ENCODE results near the gene VPS36. TPM values are rescaled to one million over a fixed set of nuclear protein-coding genes. Genes with fewer than 3 reads are reported as not detected.

VPS36 gene
- total and polyA plus RNA-seq, 2 of the 4 experiments (the other 2 are of a cell fraction), result 14.8 to 16.7 TPM

GRCh38 chr13:52406629-52407028 is 43.8 kb downstream of the VPS36 start:
- Histone ChIP-seq H4K91ac (ENCODE audit: insufficient read depth, low read depth, low read length) (no peak overlapping the region), H2BK15ac (ENCODE audit: low read depth, low read length) (no peak overlapping the region), H3K9me3 (ENCODE audit: control insufficient read depth, insufficient read depth, low read length) (no peaks in the 10 kb centered on the region), H4K8ac (ENCODE audit: low read depth in 2 of 2, low read length in 2 of 2) (no peak overlapping the region), H2BK120ac (ENCODE audit: low read depth, low read length) (no peak overlapping the region), H3K36me3 (ENCODE audit: control insufficient read depth, insufficient read depth, low read length) (no peaks in the 10 kb centered on the region), H2AK5ac (ENCODE audit: low read depth, low read length) (no peak overlapping the region), H3K27ac (ENCODE audit: insufficient read depth, low read length) (no peak overlapping the region), H2BK20ac (ENCODE audit: low read depth, low read length) (no peak overlapping the region), H2AK9ac (replicated peaks; ENCODE audit: low read depth, low read length, poor library complexity) (no peak overlapping the region), H3K56ac (ENCODE audit: extremely low read depth, insufficient read depth, low read length) (no peak overlapping the region), H3K23ac (ENCODE audit: low read depth, low read length) (no peak overlapping the region), H3K79me1 (ENCODE audit: low read depth in 1 of 2, low read length in 2 of 2) (no peaks in the 10 kb centered on the region; a peak in 1 of 4 replicates), H3K4me1 (ENCODE audit: control insufficient read depth, insufficient read depth, low read length) (peaks cover 1% of the 10 kb centered on the region; the same call in 1 of the 2 replicates), H3K9me1 (ENCODE audit: insufficient read depth, low read length) (no peaks in the 10 kb centered on the region), H3K18ac (ENCODE audit: low read depth, low read length) (no peak overlapping the region), H3K4ac (ENCODE audit: low read depth, low read length) (no peak overlapping the region), H3K27me3 (ENCODE audit: control insufficient read depth, insufficient read depth, low read length) (no peaks in the 10 kb centered on the region), H2AFZ (replicated peaks; ENCODE audit: low read length, poor library complexity) (no peak overlapping the region), H3K4me3 (ENCODE audit: insufficient read depth, low read depth, low read length) (0 out of 2 replicates have a peak overlapping the region, but pooled peaks have one; percentile 70), H2BK5ac (ENCODE audit: low read depth, low read length, poor library complexity, severe bottlenecking) (no peak overlapping the region), H3K9ac (ENCODE audit: low read depth, low read length) (no peak overlapping the region), H3K14ac (replicated peaks; ENCODE audit: low read depth, low read length) (no peak overlapping the region), H3K4me2 (ENCODE audit: low read depth, low read length) (no peak overlapping the region; the same call in 1 of the 2 replicates), H4K5ac (ENCODE audit: low read depth, low read length) (no peak overlapping the region), H4K20me1 (ENCODE audit: insufficient read depth, low read length) (no peaks in the 10 kb centered on the region)
- ATAC-seq (ENCODE audit: low read depth), result no peak
- TF ChIP-seq MAFK (IDR thresholded peaks at IDR 0.05; ENCODE audit: low read depth, low read length), result no peak
- TF ChIP-seq SMC3 (IDR thresholded peaks at IDR 0.05; ENCODE audit: low read depth, low read length), result no peak
- TF ChIP-seq RAD21 (IDR thresholded peaks at IDR 0.05; ENCODE audit: low read length), result no peak
- TF ChIP-seq, protein P1, sequence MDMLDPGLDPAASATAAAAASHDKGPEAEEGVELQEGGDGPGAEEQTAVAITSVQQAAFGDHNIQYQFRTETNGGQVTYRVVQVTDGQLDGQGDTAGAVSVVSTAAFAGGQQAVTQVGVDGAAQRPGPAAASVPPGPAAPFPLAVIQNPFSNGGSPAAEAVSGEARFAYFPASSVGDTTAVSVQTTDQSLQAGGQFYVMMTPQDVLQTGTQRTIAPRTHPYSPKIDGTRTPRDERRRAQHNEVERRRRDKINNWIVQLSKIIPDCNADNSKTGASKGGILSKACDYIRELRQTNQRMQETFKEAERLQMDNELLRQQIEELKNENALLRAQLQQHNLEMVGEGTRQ (IDR thresholded peaks at IDR 0.05; ENCODE audit: low read depth, low read length), result no peak
- in situ Hi-C loops (cut with MboI; ENCODE audit: low sequenced_read_pairs), result no loop called here
- ChIA-PET POLR2A (ENCODE audit: unreplicated experiment) (no interaction called here), CTCF (no interaction called here)
- no TSS peak for BruUV-seq (replicated peaks)
- DNase-seq, result no peak
- dilution Hi-C loops (cut with HindIII; ENCODE audit: low sequenced_read_pairs, unreplicated experiment), result no loop called here
- intact Hi-C loops (cut with micrococcal nuclease), result no loop called here
- no CpG with 5 or more reads among the region's 4 CpGs for WGBS, 2 experiments (ENCODE audit: extremely low coverage in 2 of 2, insufficient read length in 1 of 2)

Measured in IMR-90 (cell line).